ENCODE measurements around the gene PRKAR2A.

DNA sequence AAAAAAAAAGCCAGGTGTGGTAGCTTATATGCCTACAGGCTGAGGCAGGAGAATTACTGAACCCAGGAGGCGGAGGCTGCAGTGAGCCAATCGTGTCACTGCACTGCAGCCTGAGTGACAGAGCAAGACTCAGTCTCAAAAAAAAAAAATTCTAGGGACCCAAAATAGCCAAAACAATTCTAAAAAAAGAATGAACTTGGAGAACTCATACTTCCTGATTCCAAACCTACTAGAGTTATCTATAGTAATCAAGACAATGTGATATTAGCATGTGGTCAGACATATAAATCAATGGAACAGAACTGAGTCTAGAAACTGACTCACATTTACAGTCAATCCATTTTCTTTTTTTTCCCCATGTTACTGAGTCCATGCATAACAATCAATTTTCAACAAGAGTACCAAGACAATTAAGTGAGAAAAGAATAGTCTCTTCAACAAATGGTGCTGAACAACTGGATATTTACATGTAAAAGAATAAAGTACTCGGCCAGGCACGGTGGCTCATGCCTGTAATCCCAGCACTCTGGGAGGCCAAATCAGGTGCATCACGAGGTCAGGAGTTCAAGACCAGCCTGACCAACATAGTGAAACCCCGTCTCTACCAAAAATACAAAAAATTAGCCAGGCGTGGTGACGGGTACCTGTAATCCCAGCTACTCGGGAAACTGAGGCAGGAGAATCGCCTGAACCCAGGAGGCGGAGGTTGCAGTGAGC is 11.9 kb downstream of the PRKAR2A start:
- TF ChIP-seq, protein P1, sequence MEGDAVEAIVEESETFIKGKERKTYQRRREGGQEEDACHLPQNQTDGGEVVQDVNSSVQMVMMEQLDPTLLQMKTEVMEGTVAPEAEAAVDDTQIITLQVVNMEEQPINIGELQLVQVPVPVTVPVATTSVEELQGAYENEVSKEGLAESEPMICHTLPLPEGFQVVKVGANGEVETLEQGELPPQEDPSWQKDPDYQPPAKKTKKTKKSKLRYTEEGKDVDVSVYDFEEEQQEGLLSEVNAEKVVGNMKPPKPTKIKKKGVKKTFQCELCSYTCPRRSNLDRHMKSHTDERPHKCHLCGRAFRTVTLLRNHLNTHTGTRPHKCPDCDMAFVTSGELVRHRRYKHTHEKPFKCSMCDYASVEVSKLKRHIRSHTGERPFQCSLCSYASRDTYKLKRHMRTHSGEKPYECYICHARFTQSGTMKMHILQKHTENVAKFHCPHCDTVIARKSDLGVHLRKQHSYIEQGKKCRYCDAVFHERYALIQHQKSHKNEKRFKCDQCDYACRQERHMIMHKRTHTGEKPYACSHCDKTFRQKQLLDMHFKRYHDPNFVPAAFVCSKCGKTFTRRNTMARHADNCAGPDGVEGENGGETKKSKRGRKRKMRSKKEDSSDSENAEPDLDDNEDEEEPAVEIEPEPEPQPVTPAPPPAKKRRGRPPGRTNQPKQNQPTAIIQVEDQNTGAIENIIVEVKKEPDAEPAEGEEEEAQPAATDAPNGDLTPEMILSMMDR (conservative IDR thresholded peaks at IDR 0.05 in 1 of 2, IDR thresholded peaks at IDR 0.05 in 1 of 2; ENCODE audit: low read depth in 1 of 2, low read length in 2 of 2) = no peak
- no peak for TF ChIP-seq EZH2 (IDR thresholded peaks at IDR 0.05; ENCODE audit: low read length, missing control alignments)
